Epithelial cell of esophagus (primary cell): ENCODE measurements around the gene KPNA4.

Source experiments
- DNase-seq: peaks from one replicate; pipeline ENCODE4 v3.0.0; 2010; ENCODE audit warnings: low read depth
- H3K4me3 ChIP-seq: 2 replicates; pipeline ENCODE4 v1.5.1; 2011; ENCODE audit warnings: mild to moderate bottlenecking, low read length, control low read depth
- CTCF ChIP-seq: IDR thresholded peaks from 2 replicates; pipeline ENCODE4 v1.5.1; 2011; ENCODE audit warnings: low read depth, mild to moderate bottlenecking, low read length, control low read depth, inconsistent platforms; ENCODE audit not compliant: insufficient read depth; ENCODE audit errors: missing control alignments

KPNA4 gene

DNA sequence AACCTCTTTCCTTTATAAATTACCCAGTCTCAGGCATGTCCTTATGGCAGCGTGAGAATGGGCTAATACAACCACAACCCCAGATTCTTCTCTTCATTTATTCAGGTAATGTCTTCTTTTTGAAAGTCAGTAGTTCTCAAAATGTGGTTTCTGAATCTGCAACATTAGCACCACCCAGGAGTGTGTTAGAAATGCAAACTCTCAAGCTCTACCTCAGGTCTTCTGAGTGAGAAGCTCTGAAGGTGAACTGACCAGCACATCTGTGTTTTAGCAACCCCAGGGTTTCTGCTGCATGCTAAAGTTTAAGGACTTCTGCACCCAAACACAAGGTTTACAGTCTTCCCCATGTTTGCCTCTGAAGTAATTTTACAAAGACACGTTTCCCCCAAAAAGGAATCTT, 93.5 kb downstream of the KPNA4 start:
- TF ChIP-seq CTCF = no peak
- no peak overlapping the region for H3K4me3 ChIP-seq
- DNase-seq = no peak

DNA sequence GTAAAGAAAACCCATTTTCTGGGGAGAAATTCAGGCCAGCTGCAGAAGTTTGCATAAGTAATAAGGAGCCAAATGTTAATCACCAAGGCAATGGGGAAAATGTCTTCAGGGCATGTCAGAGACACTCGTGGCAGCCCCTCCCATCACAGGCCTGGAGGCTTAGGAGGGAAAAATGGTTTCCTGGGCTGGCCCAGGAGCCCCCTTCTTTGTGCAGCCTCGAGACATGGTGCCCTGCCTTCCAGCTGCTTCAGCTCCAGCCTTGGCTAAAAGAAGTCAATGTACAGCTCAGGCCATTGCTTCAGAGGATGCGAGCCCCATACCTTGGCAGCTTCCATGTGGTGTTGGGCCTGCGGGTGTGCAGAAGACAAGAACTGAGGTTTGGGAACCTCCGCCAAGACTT, 95.2 kb downstream of the KPNA4 start:
- no peak for DNase-seq
- no peak overlapping the region for H3K4me3 ChIP-seq
- no peak for TF ChIP-seq CTCF

DNA sequence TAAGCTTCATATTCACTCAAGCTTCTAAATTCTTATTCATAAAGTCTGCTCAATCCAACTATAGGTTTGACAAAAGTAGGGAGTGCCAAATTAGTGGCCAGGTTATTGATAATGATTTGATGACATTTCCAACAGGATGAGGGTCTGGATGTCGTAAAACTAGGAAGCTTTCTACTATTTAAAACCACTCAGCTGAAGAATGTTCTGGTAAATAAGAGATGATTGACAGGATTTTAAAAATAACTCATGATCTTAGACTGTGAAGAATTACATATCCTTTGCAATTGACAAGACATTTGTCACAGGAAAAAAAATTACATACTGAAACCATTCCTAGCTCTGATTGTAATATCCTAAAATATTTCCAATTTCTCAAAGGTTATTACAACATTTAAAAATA, 100.4 kb downstream of the KPNA4 start:
- no peak overlapping the region for H3K4me3 ChIP-seq
- DNase-seq = no peak
- no peak for TF ChIP-seq CTCF

DNA sequence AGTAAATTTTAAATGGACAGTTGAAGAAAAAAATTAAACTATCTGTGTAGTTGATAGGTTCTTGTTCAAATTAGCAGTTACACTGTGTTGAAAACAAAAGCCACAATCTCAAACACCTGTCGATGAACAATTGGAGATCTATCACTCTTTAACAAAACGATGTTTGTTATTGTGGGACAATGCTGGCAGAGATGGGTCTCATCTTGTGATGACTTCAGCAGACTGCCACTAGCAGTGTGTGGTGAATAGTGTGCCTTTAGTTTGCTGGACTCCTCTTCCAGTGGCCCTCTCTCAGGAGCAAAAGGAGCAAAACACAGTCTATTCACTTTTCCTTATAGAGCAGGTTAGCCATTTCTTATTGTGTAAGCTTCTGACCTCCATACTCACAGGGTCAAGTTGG, 101.0 kb downstream of the KPNA4 start:
- no peak for TF ChIP-seq CTCF
- H3K4me3 ChIP-seq = no peak overlapping the region
- DNase-seq = no peak

- no peak for TF ChIP-seq CTCF
- no peak for DNase-seq
- H3K4me3 ChIP-seq = no peak overlapping the region
Observed at GRCh38 chr3:160460033-160460432, 105.3 kb downstream of the KPNA4 start.

DNA sequence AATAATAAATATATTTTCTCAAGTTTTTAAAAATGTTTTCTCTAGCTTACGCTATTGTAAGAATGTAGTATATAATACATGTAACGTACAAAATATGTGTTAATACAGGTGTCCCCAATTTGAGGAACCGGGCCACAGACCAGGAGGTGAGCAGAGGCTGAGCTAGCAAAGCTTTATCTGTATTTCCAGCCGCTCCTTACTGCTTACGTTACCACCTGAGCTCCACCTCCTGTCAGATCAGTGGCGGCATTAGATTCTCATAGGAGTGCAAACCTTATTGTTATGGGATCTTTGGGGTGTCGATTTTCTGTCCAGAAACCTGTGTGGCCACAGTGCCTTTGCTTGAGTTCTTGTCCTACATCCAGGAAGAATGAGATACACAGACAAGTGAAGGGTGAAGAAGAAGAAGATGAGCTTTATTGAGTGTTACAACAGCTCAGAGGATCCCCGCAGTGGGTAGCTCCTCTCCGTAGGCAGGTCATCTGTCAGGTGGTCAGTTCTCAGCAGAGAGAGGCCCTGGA, 105.9 kb downstream of the KPNA4 start:
- no peak overlapping the region for H3K4me3 ChIP-seq
- no peak for TF ChIP-seq CTCF
- DNase-seq = no peak

DNA sequence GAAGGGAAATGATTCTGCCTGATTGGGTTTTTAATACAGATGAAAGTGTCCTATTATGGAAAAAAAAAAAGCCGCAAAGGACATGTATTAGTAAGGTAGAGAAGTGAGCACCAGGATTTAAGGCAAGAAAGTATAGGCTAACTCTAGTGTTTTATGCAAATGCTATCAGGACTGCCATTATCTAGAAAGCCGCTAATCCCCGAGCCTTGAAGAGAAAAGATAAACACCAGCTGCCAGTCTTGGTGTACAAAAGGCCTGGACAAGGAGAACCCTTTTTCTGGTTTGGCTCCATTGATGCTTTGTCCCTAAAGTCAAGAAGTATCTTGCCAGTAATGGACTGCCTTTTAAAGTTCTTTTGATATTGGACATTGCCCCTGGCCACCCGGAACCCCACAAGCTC, 107.2 kb downstream of the KPNA4 start:
- H3K4me3 ChIP-seq = no peak overlapping the region
- no peak for DNase-seq
- TF ChIP-seq CTCF = no peak
